ENCODE data around the gene RAB1A. TPM values are rescaled to one million over a fixed set of nuclear protein-coding genes. Genes with fewer than 3 reads are reported as not detected.
"Not testable (repeated sequence)": the region's sequence is repeated elsewhere in the genome, so short reads cannot be mapped to it uniquely, and the experiment has no call there.

The RAB1A gene
- total and polyA plus RNA-seq, 9 donors = 75.6 to 188 (median 139) TPM

- WGBS (ENCODE audit: insufficient coverage) = 60% methylated on average over 4 of the region's 7 CpGs
- H3K9me3 ChIP-seq (replicated peaks; ENCODE audit: control insufficient read depth, low read depth, low read length) = no peaks in the 10 kb centered on the region
- H3K4me1 ChIP-seq (ENCODE audit: control insufficient read depth, insufficient read depth, low read length) = no peaks in the 10 kb centered on the region
- H3K27me3 ChIP-seq (ENCODE audit: control insufficient read depth, insufficient read depth, low read length) = no peaks in the 10 kb centered on the region
- DNase-seq = peak; percentile 77
- no peaks in the 10 kb centered on the region for H3K36me3 ChIP-seq (ENCODE audit: control insufficient read depth, insufficient read depth, low read length)
- H3K4me3 ChIP-seq (ENCODE audit: low read length) = no peak overlapping the region
- H3K27ac ChIP-seq (ENCODE audit: low read length) = peak overlapping the region; percentile 9
Observed at GRCh38 chr2:65165558-65165957, 35.7 kb upstream of the RAB1A start.

- WGBS (ENCODE audit: insufficient coverage) = 25% methylated on average over 1 of the region's 2 CpGs
- Histone ChIP-seq H3K27me3 (ENCODE audit: control insufficient read depth, insufficient read depth, low read length) (no peaks in the 10 kb centered on the region), H3K4me1 (ENCODE audit: control insufficient read depth, insufficient read depth, low read length) (peaks cover 3% of the 10 kb centered on the region), H3K27ac (ENCODE audit: low read length) (peak overlapping the region; percentile 54), H3K36me3 (ENCODE audit: control insufficient read depth, insufficient read depth, low read length) (no peaks in the 10 kb centered on the region), H3K9me3 (replicated peaks; ENCODE audit: control insufficient read depth, low read depth, low read length) (no peaks in the 10 kb centered on the region), H3K4me3 (ENCODE audit: low read length) (no peak overlapping the region)
- DNase-seq = peak; percentile 82
Observed at GRCh38 chr2:65164426-65164891, 34.6 kb upstream of the RAB1A start.

DNA sequence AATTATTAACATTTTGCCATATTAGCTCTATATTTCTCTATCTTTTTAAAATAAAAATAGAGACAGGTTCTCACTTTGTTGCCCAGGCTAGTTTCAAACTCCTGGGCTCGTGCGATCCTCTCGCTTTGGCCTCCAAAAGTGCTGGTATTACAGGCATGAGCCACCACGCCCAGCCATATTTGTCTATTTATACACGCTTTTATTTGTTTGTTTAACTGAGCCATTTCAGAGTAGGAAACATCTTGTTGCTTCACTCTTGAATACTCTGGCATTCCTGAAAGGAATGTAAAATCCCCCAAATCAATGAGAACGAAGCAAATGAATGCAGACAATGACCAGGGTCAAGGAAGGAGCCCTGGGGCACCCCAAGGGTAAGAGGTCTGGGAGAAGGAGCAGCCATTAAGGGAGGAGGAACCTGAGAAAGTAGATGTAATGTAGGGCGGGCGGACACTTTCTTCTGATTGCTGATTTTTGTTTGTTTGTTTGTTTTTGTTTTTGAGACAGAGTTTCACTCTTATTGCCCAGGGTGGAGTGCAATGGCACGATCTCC lies 31.7 kb upstream of the RAB1A start:
- no peaks in the 10 kb centered on the region for H3K27me3 ChIP-seq (ENCODE audit: control insufficient read depth, insufficient read depth, low read length)
- no peak overlapping the region for H3K4me3 ChIP-seq (ENCODE audit: low read length)
- H3K27ac ChIP-seq (ENCODE audit: low read length) = no peak overlapping the region
- H3K9me3 ChIP-seq (replicated peaks; ENCODE audit: control insufficient read depth, low read depth, low read length) = no peaks in the 10 kb centered on the region
- H3K36me3 ChIP-seq (ENCODE audit: control insufficient read depth, insufficient read depth, low read length) = no peaks in the 10 kb centered on the region
- peaks cover 3% of the 10 kb centered on the region for H3K4me1 ChIP-seq (ENCODE audit: control insufficient read depth, insufficient read depth, low read length)
- 100% methylated on average over 3 of the region's 9 CpGs for WGBS (ENCODE audit: insufficient coverage)
- no peak for DNase-seq

- no peak overlapping the region for H3K4me3 ChIP-seq (ENCODE audit: low read length)
- no peaks in the 10 kb centered on the region for H3K27me3 ChIP-seq (ENCODE audit: control insufficient read depth, insufficient read depth, low read length)
- no peaks in the 10 kb centered on the region for H3K9me3 ChIP-seq (replicated peaks; ENCODE audit: control insufficient read depth, low read depth, low read length)
- H3K27ac ChIP-seq (ENCODE audit: low read length) = no peak overlapping the region
- H3K36me3 ChIP-seq (ENCODE audit: control insufficient read depth, insufficient read depth, low read length) = no peaks in the 10 kb centered on the region
- WGBS (ENCODE audit: insufficient coverage) = 7% methylated on average over 2 of the region's 2 CpGs
- peaks cover 3% of the 10 kb centered on the region for H3K4me1 ChIP-seq (ENCODE audit: control insufficient read depth, insufficient read depth, low read length)
- DNase-seq = peak; percentile 75
Observed at GRCh38 chr2:65159906-65160305, 30.0 kb upstream of the RAB1A start.

DNA sequence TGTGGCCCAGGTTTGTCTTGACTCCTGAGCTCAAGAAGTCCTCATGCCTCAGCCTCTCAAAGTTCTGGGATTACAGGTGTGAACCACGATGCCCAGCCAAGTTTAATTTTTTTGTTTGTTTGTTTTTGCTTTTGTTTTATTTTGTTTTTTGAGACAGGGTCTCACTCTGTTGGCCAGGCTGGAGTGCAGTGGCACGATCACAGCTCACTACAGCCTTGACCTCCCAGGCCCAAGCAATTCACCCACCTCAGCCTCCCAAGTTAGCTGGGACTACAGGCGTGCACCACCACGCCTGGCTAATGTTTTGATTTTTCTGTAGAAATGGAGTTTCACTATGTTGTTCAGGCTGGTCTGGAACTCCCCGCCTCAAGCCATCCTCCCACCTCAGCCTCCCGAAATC lies 29.4 kb upstream of the RAB1A start:
- no CpG with 5 or more reads among the region's 6 CpGs for WGBS (ENCODE audit: insufficient coverage)
- Histone ChIP-seq H3K27me3 (ENCODE audit: control insufficient read depth, insufficient read depth, low read length) (no peaks in the 10 kb centered on the region), H3K4me3 (ENCODE audit: low read length) (no peak overlapping the region), H3K27ac (ENCODE audit: low read length) (no peak overlapping the region), H3K36me3 (ENCODE audit: control insufficient read depth, insufficient read depth, low read length) (no peaks in the 10 kb centered on the region), H3K4me1 (ENCODE audit: control insufficient read depth, insufficient read depth, low read length) (peaks cover 3% of the 10 kb centered on the region), H3K9me3 (replicated peaks; ENCODE audit: control insufficient read depth, low read depth, low read length) (no peaks in the 10 kb centered on the region)
- DNase-seq = no peak

DNA sequence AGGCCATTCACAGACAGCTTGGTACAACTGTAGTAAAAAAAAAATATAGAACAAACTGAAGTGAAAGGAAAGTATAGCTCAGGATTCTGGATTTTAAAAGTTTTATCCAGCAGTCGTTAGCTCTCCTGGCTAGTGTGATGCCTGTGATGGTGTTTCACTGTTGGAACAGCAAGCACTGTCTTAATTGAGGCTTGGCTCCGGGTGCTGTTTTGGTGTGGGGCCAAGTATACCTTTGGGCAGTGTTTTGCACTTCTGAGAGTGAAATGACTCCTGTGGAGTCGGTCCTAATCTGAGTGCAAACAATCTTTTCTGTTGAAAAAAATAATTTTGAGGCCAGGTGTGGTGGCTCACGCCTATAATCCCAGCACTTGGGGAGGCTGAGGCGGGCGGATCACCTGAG lies 28.7 kb upstream of the RAB1A start:
- Histone ChIP-seq H3K4me3 (ENCODE audit: low read length) (no peak overlapping the region), H3K27me3 (ENCODE audit: control insufficient read depth, insufficient read depth, low read length) (no peaks in the 10 kb centered on the region), H3K27ac (ENCODE audit: low read length) (no peak overlapping the region), H3K9me3 (replicated peaks; ENCODE audit: control insufficient read depth, low read depth, low read length) (no peaks in the 10 kb centered on the region), H3K36me3 (ENCODE audit: control insufficient read depth, insufficient read depth, low read length) (no peaks in the 10 kb centered on the region), H3K4me1 (ENCODE audit: control insufficient read depth, insufficient read depth, low read length) (peaks cover 3% of the 10 kb centered on the region)
- 60% methylated on average over 4 of the region's 6 CpGs for WGBS (ENCODE audit: insufficient coverage)
- peak; percentile 27 for DNase-seq

DNA sequence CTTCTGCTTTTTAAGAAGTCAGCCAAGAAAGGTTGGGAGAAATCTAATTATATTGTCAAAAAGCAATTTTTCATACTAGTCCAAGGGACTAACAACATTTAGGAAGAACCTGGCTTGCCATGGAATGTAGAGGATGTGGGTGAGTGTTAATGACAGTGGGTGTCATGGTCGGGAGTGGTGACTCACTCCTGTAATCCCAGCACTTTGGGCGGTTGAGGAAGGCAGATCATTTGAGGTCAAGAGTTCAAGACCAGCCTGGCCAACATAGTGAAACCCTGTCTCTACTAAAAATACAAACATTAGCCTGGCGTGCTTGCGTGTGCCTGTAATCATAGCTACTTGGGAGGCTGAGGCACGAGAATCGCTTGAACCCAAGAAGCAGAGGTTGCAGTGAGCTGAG lies 27.9 kb upstream of the RAB1A start:
- not testable (repeated sequence) for H3K27me3 ChIP-seq (ENCODE audit: control insufficient read depth, insufficient read depth, low read length); DNase-seq; H3K4me3 ChIP-seq (ENCODE audit: low read length); H3K36me3 ChIP-seq (ENCODE audit: control insufficient read depth, insufficient read depth, low read length); H3K9me3 ChIP-seq (replicated peaks; ENCODE audit: control insufficient read depth, low read depth, low read length); H3K27ac ChIP-seq (ENCODE audit: low read length); H3K4me1 ChIP-seq (ENCODE audit: control insufficient read depth, insufficient read depth, low read length)
- 100% methylated on average over 2 of the region's 6 CpGs for WGBS (ENCODE audit: insufficient coverage)

- no CpG with 5 or more reads among the region's 1 CpG for WGBS (ENCODE audit: insufficient coverage)
- no peak overlapping the region for H3K27ac ChIP-seq (ENCODE audit: low read length)
- no peaks in the 10 kb centered on the region for H3K9me3 ChIP-seq (replicated peaks; ENCODE audit: control insufficient read depth, low read depth, low read length)
- no peak for DNase-seq
- H3K36me3 ChIP-seq (ENCODE audit: control insufficient read depth, insufficient read depth, low read length) = no peaks in the 10 kb centered on the region
- peaks cover 3% of the 10 kb centered on the region for H3K4me1 ChIP-seq (ENCODE audit: control insufficient read depth, insufficient read depth, low read length)
- no peaks in the 10 kb centered on the region for H3K27me3 ChIP-seq (ENCODE audit: control insufficient read depth, insufficient read depth, low read length)
- H3K4me3 ChIP-seq (ENCODE audit: low read length) = no peak overlapping the region
Observed at GRCh38 chr2:65156041-65156440, 26.1 kb upstream of the RAB1A start.

GRCh38 chr2:65153515-65153914 lies 23.6 kb upstream of the RAB1A start:
- DNase-seq = no peak
- no peaks in the 10 kb centered on the region for H3K27me3 ChIP-seq (ENCODE audit: control insufficient read depth, insufficient read depth, low read length)
- no peaks in the 10 kb centered on the region for H3K36me3 ChIP-seq (ENCODE audit: control insufficient read depth, insufficient read depth, low read length)
- no peak overlapping the region for H3K4me3 ChIP-seq (ENCODE audit: low read length)
- H3K9me3 ChIP-seq (replicated peaks; ENCODE audit: control insufficient read depth, low read depth, low read length) = no peaks in the 10 kb centered on the region
- WGBS (ENCODE audit: insufficient coverage) = 50% methylated on average over 1 of the region's 3 CpGs
- H3K4me1 ChIP-seq (ENCODE audit: control insufficient read depth, insufficient read depth, low read length) = no peaks in the 10 kb centered on the region
- no peak overlapping the region for H3K27ac ChIP-seq (ENCODE audit: low read length)

- H3K4me1 ChIP-seq (ENCODE audit: control insufficient read depth, insufficient read depth, low read length) = no peaks in the 10 kb centered on the region
- no peaks in the 10 kb centered on the region for H3K9me3 ChIP-seq (replicated peaks; ENCODE audit: control insufficient read depth, low read depth, low read length)
- DNase-seq = peak; percentile 35
- no CpG with 5 or more reads among the region's 3 CpGs for WGBS (ENCODE audit: insufficient coverage)
- no peak overlapping the region for H3K4me3 ChIP-seq (ENCODE audit: low read length)
- no peaks in the 10 kb centered on the region for H3K36me3 ChIP-seq (ENCODE audit: control insufficient read depth, insufficient read depth, low read length)
- no peak overlapping the region for H3K27ac ChIP-seq (ENCODE audit: low read length)
- no peaks in the 10 kb centered on the region for H3K27me3 ChIP-seq (ENCODE audit: control insufficient read depth, insufficient read depth, low read length)
Observed at GRCh38 chr2:65146078-65146477, 16.2 kb upstream of the RAB1A start.

DNA sequence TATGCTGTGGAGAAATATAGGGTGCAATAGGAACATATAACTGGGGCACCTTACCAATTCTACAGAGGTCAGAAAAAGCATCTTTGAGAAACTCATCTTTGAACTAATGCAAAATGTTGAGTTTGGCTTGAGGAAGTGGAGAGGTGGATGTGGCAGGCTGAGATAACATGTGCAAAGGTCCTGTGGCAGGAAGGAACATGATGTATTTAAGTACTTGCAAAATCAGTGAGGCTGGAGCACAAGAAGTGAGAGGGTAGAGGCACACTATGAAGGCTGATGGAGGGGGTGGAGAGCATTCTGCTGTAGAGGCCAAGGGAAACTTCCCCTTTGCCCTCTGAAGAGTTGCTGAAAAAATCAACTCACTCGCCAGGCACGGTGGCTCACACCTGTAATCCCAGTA lies 14.7 kb upstream of the RAB1A start:
- no peaks in the 10 kb centered on the region for H3K27me3 ChIP-seq (ENCODE audit: control insufficient read depth, insufficient read depth, low read length)
- DNase-seq = no peak
- H3K36me3 ChIP-seq (ENCODE audit: control insufficient read depth, insufficient read depth, low read length) = no peaks in the 10 kb centered on the region
- no peak overlapping the region for H3K4me3 ChIP-seq (ENCODE audit: low read length)
- no peaks in the 10 kb centered on the region for H3K9me3 ChIP-seq (replicated peaks; ENCODE audit: control insufficient read depth, low read depth, low read length)
- no peak overlapping the region for H3K27ac ChIP-seq (ENCODE audit: low read length)
- no CpG with 5 or more reads among the region's 2 CpGs for WGBS (ENCODE audit: insufficient coverage)
- H3K4me1 ChIP-seq (ENCODE audit: control insufficient read depth, insufficient read depth, low read length) = no peaks in the 10 kb centered on the region

All from muscle of leg (tissue), 11 donors.